D721Med (cell line): Measurements from ENCODE around the gene QRICH1.

Experiments
- DNase-seq: peaks from one replicate; pipeline ENCODE4 v3.0.0; 2011; ENCODE audit warnings: low spot score; ENCODE audit not compliant: insufficient read length
- FAIRE-seq: peaks from 2 replicates; lab custom pipeline; 2011; peaks lifted over from hg19 to GRCh38; lab: Jason Lieb, UNC
- CTCF ChIP-seq: IDR thresholded peaks from 2 replicates; pipeline ENCODE4 v1.5.1; 2012; ENCODE audit warnings: mild to moderate bottlenecking, control low read depth; ENCODE audit not compliant: insufficient read depth; ENCODE audit errors: missing control alignments

Gene QRICH1

GRCh38 chr3:48993834-48994233, 100.0 kb downstream of the QRICH1 start:
- TF ChIP-seq CTCF, result no peak
- DNase-seq (no peak), FAIRE-seq (no peak)

DNA sequence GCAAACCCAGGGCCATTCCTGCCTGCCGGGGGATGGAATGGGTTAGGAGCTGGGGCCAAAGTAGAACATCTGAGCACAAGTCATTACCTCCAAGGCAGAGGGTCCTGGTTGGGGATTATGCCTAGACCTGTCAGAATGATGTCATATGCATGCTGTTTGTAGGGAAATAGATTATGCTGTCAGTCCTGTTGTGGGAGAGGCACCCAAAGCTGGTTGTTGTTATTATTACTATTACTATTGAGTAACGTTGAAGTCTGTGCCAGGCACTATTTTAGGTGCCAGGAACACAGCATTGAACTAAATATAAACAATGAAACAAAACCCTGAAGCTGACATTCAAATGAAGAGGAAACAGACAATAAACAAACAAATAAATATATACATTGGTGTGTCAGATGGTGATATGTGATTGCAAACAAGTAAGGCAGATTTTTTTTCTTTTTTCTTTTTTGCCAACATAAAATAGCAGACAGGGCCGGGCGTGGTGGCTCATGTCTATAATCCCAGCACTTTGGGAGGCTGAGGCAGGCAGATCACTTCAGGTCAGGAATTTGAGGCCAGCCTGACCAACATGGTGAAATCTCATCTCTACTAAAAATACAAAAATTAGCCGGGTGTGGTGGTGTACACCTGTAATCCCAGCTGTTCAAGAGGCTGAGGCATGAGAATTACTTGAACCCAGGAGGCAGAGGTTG, 101.9 kb downstream of the QRICH1 start:
- TF ChIP-seq CTCF, result no peak
- FAIRE-seq, result no peak
- DNase-seq, result no peak

DNA sequence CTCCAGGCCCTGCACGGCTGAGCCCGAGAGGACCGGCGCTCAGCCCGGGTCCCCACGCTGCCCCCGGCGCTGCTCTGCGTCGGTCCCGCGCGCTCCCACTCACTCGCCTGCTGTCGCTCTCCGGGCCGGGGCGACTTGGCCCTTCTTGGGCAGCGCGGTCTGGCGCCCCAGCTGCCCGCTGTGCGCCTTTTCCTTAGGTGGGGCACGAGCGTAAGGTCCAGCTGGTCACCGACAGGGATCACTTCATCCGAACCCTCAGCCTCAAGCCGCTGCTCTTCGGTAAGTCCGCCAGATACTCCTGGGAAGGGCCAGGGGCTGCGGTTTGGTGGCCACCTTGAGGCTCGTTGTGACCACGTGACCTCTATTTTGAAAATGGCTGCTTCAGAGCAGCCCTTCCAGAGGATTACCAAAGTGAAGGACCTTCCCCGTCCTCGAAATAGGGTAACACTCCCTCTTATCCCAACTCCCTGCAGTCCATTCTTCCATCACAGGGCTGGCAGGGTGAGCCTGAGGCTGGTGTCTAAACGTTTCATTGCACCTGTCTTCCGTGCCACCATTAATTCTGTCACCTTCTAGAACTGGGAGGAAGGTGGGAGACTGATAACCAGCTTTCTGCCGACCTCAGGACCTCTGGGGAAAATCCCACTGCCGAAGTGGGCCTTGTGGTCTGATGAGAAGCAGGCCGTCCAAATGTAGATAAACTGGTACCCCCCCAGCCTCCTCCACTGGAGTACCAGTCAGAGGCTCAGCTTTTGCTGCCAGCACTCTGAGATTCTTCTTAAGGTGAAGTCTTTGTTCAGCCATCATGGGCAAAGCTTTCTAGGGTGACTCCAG, 103.0 kb downstream of the QRICH1 start:
- DNase-seq, result peak; percentile 23
- FAIRE-seq, result no peak

DNA sequence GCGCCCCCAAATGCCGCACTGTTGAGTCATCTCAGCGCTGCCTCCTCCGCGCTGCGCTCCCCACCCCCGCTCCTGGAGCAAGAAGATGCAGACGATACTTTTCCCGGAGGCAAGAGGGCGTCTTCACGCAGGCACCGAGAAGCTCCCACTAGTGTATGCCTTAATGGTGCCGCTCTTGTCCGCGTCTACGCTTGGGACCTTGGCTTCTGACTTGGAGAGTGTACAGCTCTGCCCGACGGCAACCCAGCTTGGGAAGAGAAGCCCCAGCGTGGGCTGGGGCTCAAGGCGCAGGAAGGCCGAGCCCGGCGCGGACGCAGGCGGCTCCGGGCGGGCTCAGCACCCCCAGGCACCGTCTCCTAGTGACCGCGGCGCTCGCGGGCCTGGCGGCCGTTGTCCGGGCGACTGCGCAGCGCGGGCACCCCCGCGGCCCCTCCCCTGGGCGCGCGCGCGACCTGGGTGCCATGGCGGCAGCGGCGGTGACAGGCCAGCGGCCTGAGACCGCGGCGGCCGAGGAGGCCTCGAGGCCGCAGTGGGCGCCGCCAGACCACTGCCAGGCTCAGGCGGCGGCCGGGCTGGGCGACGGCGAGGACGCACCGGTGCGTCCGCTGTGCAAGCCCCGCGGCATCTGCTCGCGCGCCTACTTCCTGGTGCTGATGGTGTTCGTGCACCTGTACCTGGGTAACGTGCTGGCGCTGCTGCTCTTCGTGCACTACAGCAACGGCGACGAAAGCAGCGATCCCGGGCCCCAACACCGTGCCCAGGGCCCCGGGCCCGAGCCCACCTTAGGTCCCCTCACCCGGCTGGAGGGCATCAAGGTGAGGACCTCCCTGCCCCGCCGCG, 103.9 kb downstream of the QRICH1 start, which contains the start of gene P4HTM:
Gene P4HTM (plus strand): TSS at position 446 of the 840 bp plus-strand sequence. CDS start 16 bp downstream, at position 462.
- no peak for FAIRE-seq

More for the DNA sequence above, 103.0 kb downstream of the QRICH1 start:
- TF ChIP-seq CTCF, result no peak

DNA sequence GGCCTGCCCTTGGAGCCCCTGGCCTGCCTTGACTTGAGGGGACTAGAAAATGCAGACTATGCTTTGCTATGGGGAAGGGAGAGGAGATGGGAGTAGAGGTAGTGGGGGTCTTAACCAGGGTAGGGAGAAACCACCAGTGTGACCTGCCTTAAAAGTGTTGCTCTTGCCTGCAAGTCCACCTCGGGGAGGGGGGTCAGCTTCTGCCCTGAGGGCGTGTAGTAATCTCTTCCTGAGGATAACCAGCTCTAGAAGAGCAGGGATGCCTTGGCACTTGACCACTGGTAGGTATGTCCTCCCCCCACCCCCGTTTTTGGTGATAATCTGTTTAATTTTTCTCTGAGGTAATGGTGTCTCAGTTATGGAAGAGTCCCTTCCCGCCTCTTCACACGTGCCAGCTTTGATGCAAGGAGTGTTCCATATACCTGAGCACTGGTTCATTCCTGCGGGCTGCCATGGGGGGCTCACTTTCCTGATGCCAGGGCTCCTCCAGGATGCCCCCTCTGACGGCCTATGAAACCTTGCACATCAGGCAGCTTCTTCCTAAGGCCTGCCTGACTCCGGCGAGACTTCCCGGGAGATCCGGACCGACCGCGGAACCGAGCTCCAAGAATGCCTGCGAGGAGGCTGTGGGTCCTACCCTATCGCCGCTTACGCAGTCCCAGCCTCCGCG, 104.6 kb downstream of the QRICH1 start:
- no peak for FAIRE-seq
- no peak for DNase-seq
- no peak for TF ChIP-seq CTCF

More for the DNA sequence above, 103.9 kb downstream of the QRICH1 start, which contains the start of gene P4HTM:
- no peak for TF ChIP-seq CTCF
- DNase-seq, result peak; percentile 31

DNA sequence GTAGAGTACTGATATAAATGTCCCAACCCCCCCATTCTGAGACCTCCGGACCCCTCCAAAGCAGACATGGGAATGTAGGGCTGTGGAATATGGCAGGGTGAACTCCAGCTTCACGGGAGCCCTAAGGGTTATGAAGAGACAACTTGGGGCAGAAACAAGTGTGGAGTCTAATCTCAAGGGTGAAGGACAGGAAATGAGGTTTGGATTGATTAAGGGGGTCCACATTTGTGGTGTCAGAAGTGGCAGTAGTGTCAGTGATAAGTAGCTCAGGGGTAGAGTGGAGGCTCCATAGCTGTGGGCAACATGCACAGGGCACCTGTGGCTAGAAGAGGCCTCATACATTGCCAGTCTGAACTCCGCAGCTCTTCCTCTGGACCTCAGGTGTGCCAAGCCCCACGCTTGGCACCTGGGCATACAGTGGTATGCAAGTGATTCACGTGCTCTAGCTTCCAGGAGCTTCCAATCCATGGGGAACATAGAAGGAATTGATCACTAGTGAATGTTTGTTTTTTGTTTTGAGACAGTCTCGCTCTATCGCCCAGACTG, 108.0 kb downstream of the QRICH1 start:
- DNase-seq, result no peak
- TF ChIP-seq CTCF, result no peak
- FAIRE-seq, result no peak
